ENCODE results near the gene PDIK1L. TPM values are rescaled to one million over a fixed set of nuclear protein-coding genes. Genes with fewer than 3 reads are reported as not detected.

The PDIK1L gene
- total and polyA plus RNA-seq, 2 donors (not counting 3 experiments of a cell fraction or from before 2014, with no cell fraction given), result 1.6 to 5.6 TPM

DNA sequence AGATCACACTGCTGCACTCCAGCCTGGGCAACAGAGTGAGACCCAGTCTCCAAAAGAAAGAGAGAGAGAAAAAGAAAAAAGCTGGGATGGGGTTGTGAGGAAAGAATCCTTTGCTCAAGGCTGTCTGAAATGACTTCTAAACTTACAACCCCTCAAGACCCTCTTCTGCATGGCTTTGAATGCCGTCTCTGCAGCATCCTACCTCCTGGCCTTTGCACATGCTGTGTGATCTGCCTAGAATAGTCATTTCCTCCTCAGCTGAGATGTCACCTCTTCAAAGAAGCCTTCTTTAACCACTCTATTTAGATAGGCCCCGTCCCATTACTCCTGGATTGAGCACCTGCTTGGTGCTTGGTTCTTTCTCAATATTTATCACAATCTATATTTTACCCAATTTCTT is 26.8 kb upstream of the PDIK1L start:
- no peak for DNase-seq (ENCODE audit: low read depth, low spot score)
- dilution Hi-C loops (cut with MboI; ENCODE audit: extremely low pct_ligation_motif_present, low sequenced_read_pairs), result no loop called here
- intact Hi-C loops (cut with micrococcal nuclease), result no loop called here
- no TSS peak for BruUV-seq (replicated peaks)
- no peak for FAIRE-seq
- CTCF ChIA-PET, result interaction anchor here (1.4 kb wide), 1 partner anchor 20 kb away, joined by 3 read pairs; no protein-coding TSS in a partner anchor
- no peaks in the 10 kb centered on the region for H3K79me2 ChIP-seq (ENCODE audit: control insufficient read depth, insufficient read depth, low read length)
- H4K20me1 ChIP-seq (replicated peaks; ENCODE audit: control insufficient read depth, extremely low read depth, insufficient read depth, low read length), result no peaks in the 10 kb centered on the region
- H3K4me3 ChIP-seq (replicated peaks in 1 of 3; ENCODE audit: insufficient read depth in 1 of 3, low read depth in 1 of 3, low read length in 3 of 3), result no peak overlapping the region
- TF ChIP-seq POLR2A (IDR thresholded peaks at IDR 0.05; ENCODE audit: low read depth, low read length), result no peak
- no peak for TF ChIP-seq FOS (IDR thresholded peaks at IDR 0.05; ENCODE audit: borderline replicate concordance, insufficient read depth, low read length)
- TF ChIP-seq, protein P1, sequence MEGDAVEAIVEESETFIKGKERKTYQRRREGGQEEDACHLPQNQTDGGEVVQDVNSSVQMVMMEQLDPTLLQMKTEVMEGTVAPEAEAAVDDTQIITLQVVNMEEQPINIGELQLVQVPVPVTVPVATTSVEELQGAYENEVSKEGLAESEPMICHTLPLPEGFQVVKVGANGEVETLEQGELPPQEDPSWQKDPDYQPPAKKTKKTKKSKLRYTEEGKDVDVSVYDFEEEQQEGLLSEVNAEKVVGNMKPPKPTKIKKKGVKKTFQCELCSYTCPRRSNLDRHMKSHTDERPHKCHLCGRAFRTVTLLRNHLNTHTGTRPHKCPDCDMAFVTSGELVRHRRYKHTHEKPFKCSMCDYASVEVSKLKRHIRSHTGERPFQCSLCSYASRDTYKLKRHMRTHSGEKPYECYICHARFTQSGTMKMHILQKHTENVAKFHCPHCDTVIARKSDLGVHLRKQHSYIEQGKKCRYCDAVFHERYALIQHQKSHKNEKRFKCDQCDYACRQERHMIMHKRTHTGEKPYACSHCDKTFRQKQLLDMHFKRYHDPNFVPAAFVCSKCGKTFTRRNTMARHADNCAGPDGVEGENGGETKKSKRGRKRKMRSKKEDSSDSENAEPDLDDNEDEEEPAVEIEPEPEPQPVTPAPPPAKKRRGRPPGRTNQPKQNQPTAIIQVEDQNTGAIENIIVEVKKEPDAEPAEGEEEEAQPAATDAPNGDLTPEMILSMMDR (IDR thresholded peaks at IDR 0.05; ENCODE audit: extremely low read depth in 1 of 2, insufficient read depth in 1 of 2, low read depth in 1 of 2, low read length in 2 of 2), result no peak
- no peak for TF ChIP-seq GATA2 (IDR thresholded peaks at IDR 0.05; ENCODE audit: insufficient read depth, insufficient read length, low read depth, low read length)
- no peak overlapping the region for H2AFZ ChIP-seq (ENCODE audit: low read depth, low read length)
- H3K9me3 ChIP-seq (replicated peaks; ENCODE audit: control insufficient read depth, insufficient read depth, low read length), result no peaks in the 10 kb centered on the region
- H3K27me3 ChIP-seq (ENCODE audit: control insufficient read depth in 2 of 2, insufficient read depth in 2 of 2, low read length in 2 of 2), result peaks cover 0 to 4% of the 10 kb centered on the region in 2 experiments
- H3K4me1 ChIP-seq (ENCODE audit: control insufficient read depth, extremely low read depth, insufficient read depth, low read length), result no peaks in the 10 kb centered on the region
- POLR2A ChIA-PET, result no interaction called here
- no peak overlapping the region for H3K4me2 ChIP-seq (ENCODE audit: insufficient read depth, low read length)
- H3K9ac ChIP-seq (replicated peaks; ENCODE audit: extremely low read depth, insufficient read depth, low read length), result no peak overlapping the region
- H3K27ac ChIP-seq (ENCODE audit: insufficient read depth, low read depth, low read length), result no peak overlapping the region
- H3K9me1 ChIP-seq (replicated peaks; ENCODE audit: control insufficient read depth, extremely low read depth, insufficient read depth, low read length), result no peaks in the 10 kb centered on the region
- no peaks in the 10 kb centered on the region for H3K36me3 ChIP-seq (ENCODE audit: control insufficient read depth in 2 of 2, extremely low read depth in 1 of 2, insufficient read depth in 2 of 2, low read length in 2 of 2)

DNA sequence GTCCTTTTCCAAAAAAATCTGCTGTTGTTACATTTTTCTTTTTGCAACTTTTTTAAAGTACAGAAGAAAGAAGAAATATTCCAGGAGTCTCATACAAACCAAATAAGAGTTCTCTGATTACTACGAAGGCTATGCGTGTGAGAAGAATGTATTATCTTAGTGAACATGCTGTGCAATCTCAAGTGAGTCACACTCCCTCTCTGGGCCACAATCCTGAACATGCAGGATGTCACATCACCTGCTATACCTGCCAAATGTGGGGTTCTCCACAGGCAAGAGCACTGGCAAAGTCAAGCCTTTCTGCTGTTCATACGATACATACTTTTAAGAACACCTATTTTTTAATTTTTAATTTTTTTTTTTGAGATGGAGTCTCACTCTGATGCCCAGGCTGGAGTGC is 22.5 kb upstream of the PDIK1L start:
- no peaks in the 10 kb centered on the region for H3K36me3 ChIP-seq (ENCODE audit: control insufficient read depth in 2 of 2, extremely low read depth in 1 of 2, insufficient read depth in 2 of 2, low read length in 2 of 2)
- H3K27me3 ChIP-seq (ENCODE audit: control insufficient read depth in 2 of 2, insufficient read depth in 2 of 2, low read length in 2 of 2), result peaks cover 3 to 8% of the 10 kb centered on the region in 2 experiments
- FAIRE-seq, result no peak

More for the DNA sequence above, 22.5 kb upstream of the PDIK1L start:
- H2AFZ ChIP-seq (ENCODE audit: low read depth, low read length), result no peak overlapping the region
- no peaks in the 10 kb centered on the region for H3K4me1 ChIP-seq (ENCODE audit: control insufficient read depth, extremely low read depth, insufficient read depth, low read length)
- no peaks in the 10 kb centered on the region for H3K79me2 ChIP-seq (ENCODE audit: control insufficient read depth, insufficient read depth, low read length)
- H3K9ac ChIP-seq (replicated peaks; ENCODE audit: extremely low read depth, insufficient read depth, low read length), result no peak overlapping the region
- H3K27ac ChIP-seq (ENCODE audit: insufficient read depth, low read depth, low read length), result no peak overlapping the region
- CTCF ChIA-PET, result no interaction called here
- intact Hi-C loops (cut with micrococcal nuclease), result no loop called here
- no peak overlapping the region for H3K4me3 ChIP-seq (replicated peaks in 1 of 3; ENCODE audit: insufficient read depth in 1 of 3, low read depth in 1 of 3, low read length in 3 of 3)
- DNase-seq (ENCODE audit: low read depth, low spot score), result no peak
- POLR2A ChIA-PET, result no interaction called here
- no peaks in the 10 kb centered on the region for H3K9me3 ChIP-seq (replicated peaks; ENCODE audit: control insufficient read depth, insufficient read depth, low read length)
- dilution Hi-C loops (cut with MboI; ENCODE audit: extremely low pct_ligation_motif_present, low sequenced_read_pairs), result no loop called here
- TF ChIP-seq FOS (IDR thresholded peaks at IDR 0.05; ENCODE audit: borderline replicate concordance, insufficient read depth, low read length) (no peak), JUN (IDR thresholded peaks at IDR 0.05; ENCODE audit: borderline replicate concordance, insufficient read depth, insufficient read length, low read depth) (no peak), POLR2AphosphoS5 (IDR thresholded peaks at IDR 0.05; ENCODE audit: insufficient read depth, low read depth, low read length) (no peak), MYC (IDR thresholded peaks at IDR 0.05; ENCODE audit: low read depth, low read length) (no peak), EZH2 (IDR thresholded peaks at IDR 0.05; ENCODE audit: borderline replicate concordance, low read depth, low read length, severe bottlenecking) (no peak), POLR2A (IDR thresholded peaks at IDR 0.05; ENCODE audit: low read depth, low read length) (no peak)
- BruUV-seq (replicated peaks), result no TSS peak
- no peaks in the 10 kb centered on the region for H3K9me1 ChIP-seq (replicated peaks; ENCODE audit: control insufficient read depth, extremely low read depth, insufficient read depth, low read length)
- no peaks in the 10 kb centered on the region for H4K20me1 ChIP-seq (replicated peaks; ENCODE audit: control insufficient read depth, extremely low read depth, insufficient read depth, low read length)
- H3K4me2 ChIP-seq (ENCODE audit: insufficient read depth, low read length), result no peak overlapping the region
